Ovary (tissue), 3 donors: ENCODE measurements around the gene MTREX.

Experiments used
- CTCF ChIP-seq, 3 donors: fragments of 450-650 bp in 2 of 3; fragments of 200-600 bp in 1 of 3; IDR thresholded peaks; one replicate each; pipeline versions ENCODE4 v1.5.1 to v1.8.0; 2016 to 2022; ENCODE audit warnings: antibody characterized with exemption in 3 of 3, mild to moderate bottlenecking in 1 of 3
- EP300 ChIP-seq: sonication (generic); formaldehyde crosslinking; IDR thresholded peaks from one replicate; pipeline ENCODE4 v1.6.1; 2017; ENCODE audit warnings: antibody characterized with exemption
- donor health status: DM: no; HTN: no; CAD: no.

- TF ChIP-seq EP300 (no peak), CTCF (IDR thresholded peaks at IDR 0.05) (no peak)
These were observed 144.2 kb downstream of the MTREX start for GRCh38 chr5:55451976-55452375.
